GM18502 (cell line): ENCODE results near the gene PSME3IP1.

Source experiments
- ATAC-seq: cut with Tn5 transposase; IDR thresholded peaks from one replicate; pipeline ENCODE4 v1.9.1; 2021; ENCODE audit warnings: mild to moderate bottlenecking; ENCODE audit not compliant: unreplicated experiment, poor library complexity

PSME3IP1 gene

GRCh38 chr16:57172721-57173290 is 13.0 kb downstream of the PSME3IP1 start:
- ATAC-seq: no peak

- no peak for ATAC-seq
Measured at GRCh38 chr16:57169327-57169726, 16.5 kb downstream of the PSME3IP1 start.

- ATAC-seq: no peak
Measured at GRCh38 chr16:57167953-57168352, 17.9 kb downstream of the PSME3IP1 start.

- ATAC-seq: no peak
Measured at GRCh38 chr16:57167538-57167937, 18.3 kb downstream of the PSME3IP1 start.

DNA sequence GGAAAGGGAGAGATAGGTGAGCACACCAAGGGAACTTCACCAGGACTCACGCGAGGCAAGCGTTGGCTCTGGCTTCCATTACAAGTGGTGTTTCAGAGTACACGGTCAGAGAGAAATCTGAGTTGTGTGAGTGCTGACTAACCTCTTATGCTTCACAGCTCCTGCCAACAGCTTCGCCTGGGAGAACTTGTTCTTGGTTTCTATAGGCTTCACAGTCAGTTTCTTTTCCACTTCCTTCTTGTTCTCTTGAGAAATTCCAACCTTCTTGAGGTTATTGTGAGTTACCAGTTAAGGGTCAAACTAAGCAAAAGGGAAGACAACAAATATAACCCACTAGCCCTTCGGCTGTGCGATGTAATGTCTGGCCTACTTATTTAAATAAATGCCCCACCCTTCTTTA is 18.9 kb downstream of the PSME3IP1 start:
- no peak for ATAC-seq

- ATAC-seq: no peak
Measured at GRCh38 chr16:57166451-57166850, 19.4 kb downstream of the PSME3IP1 start.

DNA sequence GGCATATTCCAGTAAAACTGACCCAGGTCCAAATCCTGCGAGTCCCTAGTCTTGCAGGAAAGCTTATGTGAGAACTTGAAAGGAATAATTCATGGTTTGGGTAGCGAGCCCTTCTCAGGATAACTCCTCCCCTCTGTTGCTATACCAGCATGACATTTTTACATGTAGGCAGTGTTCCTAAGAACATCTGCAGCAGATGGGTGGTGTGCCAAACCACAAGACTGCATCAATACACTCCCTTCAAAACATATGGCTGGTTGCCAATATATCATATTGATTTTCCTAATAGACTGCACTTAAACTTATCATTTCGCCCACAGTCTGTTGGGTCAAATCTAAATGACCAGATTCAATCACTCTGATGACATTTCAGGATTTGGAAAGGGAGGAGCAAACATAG is 19.9 kb downstream of the PSME3IP1 start:
- ATAC-seq: no peak

DNA sequence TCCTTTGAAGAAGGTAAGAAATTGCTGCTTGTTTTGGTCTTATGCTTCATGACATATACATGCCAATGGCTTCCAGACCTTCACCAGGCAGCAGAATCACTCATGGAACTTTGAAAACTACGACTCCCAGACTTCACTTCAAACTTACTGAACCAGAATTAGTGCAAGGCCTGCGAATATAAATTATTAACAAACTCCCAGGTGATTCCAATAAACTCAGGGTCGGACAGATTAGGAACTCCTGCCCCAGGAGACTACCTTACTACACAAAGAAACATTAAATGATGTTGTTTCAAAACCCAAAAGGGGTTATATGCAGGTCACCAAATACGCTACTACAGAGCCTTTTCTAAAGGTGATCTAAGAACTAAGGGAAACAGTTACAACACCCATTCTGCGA is 20.4 kb downstream of the PSME3IP1 start:
- ATAC-seq: no peak

DNA sequence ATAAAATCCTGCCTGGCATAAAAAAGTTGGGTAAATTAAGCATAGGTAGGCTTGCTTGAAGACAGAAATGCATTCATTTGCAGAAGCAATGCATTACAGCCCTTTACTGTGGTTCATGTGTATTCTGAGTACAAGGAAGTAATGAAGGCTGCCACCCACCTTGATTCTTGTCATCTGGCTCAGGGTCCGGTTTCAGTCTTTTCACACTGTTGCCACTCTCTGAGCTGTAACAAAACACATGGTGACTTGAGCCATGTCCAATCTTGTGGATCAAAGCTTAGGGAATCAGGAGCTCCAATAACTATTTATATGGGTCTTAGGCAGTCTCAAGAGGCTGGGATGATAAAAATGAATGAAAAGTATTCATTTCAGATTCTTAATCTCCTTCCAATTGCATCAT is 22.0 kb downstream of the PSME3IP1 start:
- no peak for ATAC-seq

- no peak for ATAC-seq
Measured at GRCh38 chr16:57159447-57159846, 26.4 kb downstream of the PSME3IP1 start.

GRCh38 chr16:57157533-57157932 is 28.3 kb downstream of the PSME3IP1 start:
- no peak for ATAC-seq

DNA sequence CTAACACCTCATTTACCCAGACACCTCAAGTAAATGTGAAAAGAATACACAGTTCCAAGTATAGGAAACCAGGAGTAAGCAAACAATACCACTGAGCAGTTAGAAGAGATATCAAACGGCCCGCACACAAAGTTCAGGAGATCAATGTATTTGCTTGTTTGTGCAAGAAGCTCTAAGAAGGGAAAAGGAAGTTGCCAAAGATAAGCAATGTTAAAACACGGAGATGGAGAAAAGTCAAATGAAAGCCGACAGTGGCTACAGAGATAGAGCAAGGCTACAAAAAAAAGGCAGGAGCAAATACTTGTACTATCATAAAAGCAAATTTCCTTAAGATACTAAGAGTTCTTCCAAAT is 29.5 kb downstream of the PSME3IP1 start:
- no peak for ATAC-seq

DNA sequence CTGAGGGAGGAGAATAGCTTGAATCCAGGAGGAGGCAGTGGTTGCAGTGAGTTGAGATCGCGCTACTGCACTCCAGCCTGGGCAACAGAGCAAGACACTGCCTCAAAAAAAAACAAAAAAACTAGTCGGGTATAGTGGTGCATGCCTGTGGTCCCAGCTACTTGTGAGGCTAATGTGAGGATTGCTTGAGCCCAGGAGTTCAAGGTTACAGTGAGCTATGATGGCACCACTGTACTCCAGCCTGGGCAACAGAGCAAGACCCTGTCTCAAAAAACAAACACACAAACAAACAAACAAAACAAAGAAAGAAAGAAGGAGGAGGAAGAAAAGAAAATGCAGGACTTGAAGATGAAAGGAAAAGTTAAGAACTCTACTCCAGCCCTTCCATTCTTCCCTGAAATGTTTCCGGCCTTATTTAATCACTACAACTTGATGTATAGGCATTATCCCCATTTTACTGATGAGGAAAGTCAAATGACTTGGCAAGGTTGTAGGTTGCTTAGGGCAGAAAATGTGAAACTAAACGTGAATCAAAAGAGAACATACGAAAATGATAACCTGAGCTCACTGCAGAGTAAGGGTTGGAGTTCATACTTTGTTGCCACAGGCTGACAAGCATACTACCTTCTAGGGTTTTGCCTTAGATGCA is 30.0 kb downstream of the PSME3IP1 start:
- no peak for ATAC-seq

DNA sequence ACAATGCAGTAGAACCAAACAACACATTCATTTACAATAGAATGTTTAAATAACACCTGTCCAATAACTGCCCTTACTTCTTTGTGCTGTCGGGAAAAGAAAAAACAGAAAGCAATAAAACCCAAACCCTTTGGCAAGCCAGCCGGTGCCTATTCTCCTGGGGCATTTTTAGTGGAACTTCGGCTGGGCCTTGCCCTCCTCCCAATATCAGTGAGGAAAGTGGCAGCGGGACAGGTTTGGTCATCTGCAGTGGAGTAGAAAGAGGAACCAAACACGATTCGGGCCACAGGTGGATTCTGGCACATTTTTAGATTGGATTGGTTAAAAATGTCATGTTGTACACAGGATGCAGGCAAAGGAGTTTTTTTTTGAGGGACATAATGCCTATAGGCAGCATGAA is 32.0 kb downstream of the PSME3IP1 start:
- no peak for ATAC-seq

- no peak for ATAC-seq
Measured at GRCh38 chr16:57152096-57153093, 33.4 kb downstream of the PSME3IP1 start.

- no peak for ATAC-seq
Measured at GRCh38 chr16:57151369-57151768, 34.5 kb downstream of the PSME3IP1 start.

GRCh38 chr16:57150682-57151330 is 35.0 kb downstream of the PSME3IP1 start:
- ATAC-seq: no peak

DNA sequence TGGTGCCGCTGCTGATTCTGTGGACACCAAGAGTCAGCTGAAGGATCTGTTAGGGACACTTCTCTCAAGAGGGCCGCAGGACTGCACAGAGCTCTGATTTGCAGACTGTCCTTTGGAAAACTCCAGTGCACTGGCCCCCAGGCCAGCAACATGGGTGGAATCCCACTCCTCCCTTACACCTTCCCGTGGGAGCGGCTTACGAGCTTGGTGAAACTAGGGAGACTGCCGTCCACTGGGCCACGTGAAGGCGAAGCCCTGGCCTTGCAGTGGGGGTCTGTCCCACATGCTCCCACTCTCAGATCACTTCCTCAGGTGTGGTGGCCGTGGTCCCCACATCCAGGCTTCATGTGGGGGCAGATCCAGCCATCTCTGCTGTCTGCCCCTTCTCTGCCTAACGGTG is 36.4 kb downstream of the PSME3IP1 start:
- no peak for ATAC-seq

DNA sequence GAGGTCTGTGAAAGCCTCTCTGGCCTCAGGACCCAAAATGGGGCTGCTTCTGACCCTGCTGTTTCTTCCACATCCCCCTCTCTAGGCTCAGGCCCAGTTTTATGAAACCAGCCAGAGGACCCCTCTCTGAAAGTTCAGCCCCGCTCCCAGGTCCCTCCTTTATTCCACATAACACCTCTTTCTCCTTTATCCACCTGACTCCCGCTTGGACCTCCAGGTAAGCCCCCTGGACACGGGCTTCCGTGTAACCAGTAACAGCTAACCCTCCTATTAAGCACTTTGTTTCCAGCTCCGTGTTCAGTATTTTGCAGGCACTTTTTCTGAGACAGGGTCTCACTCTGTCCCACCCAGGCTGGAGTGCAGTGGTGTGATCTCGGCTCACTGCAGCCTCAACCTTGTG is 37.4 kb downstream of the PSME3IP1 start:
- ATAC-seq: no peak

DNA sequence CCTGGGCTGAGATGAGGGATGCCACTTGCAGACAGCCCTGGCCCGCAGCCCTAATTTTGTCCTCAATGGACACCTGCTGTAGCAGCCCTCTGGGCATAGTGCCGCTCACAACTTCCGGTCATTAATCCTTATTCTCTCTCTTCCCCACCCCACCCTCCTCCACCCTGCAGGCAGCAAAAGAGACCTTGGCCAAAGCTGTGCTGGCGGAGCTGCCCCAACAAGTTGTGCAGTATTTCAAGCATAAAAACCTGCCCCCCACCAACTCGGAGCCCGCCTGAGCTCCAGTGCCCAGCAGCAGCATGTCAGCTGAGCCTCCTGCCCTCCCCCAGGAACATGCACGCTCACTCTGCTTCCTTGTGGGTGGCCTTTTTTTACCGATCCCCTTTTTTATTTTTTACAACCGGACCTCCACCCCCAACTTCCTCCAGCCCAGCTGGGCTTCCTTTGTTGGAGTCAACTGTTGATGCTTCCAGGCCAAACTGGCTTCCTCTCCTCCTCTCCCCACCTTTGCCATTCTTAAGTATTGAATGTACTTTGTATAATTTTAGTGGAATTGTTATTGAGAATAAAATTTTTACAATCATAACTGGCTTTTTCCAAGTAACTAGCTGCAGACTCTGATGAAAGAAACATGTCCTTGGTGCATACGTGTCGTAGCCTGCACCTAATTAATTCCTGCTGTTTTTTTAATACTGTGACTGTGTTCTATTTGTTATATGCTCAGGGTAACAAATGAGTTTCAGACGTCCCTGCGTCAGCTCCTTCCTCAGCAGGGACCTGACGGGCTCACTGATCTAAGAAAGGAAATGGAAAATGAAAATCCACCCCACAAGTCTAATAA is 38.2 kb downstream of the PSME3IP1 start:
- no peak for ATAC-seq
